HepG2 (cell line): ENCODE measurements around the gene AGGF1. TPM values are rescaled to one million over a fixed set of nuclear protein-coding genes. Genes with fewer than 3 reads are reported as not detected.

ENCODE experiments used
- ATAC-seq: fragments of 200-7000 bp; cut with Tn5 transposase; 3 replicates; pipeline ENCODE4 v1.9.1; 2020; ENCODE audit warnings: mild to moderate bottlenecking, moderate library complexity
- BruUV-seq: library from RNA; stranded (reverse); fragments of 400-500 nt; replicated peaks from 2 replicates; lab custom pipeline; 2021; lab: Mats Ljungman, UMichigan
- CTCF ChIA-PET: fragments of 300-600 bp; formaldehyde crosslinking; extraction: SDS; loops from one replicate; lab custom pipeline; 2021; ENCODE audit warnings: low total read pairs, inconsistent platforms, low intra/inter-chr PET ratio; lab: Yijun Ruan, JAX
- POLR2A ChIA-PET: fragments of 350-600 bp; sonication (Branson Sonifier 250); formaldehyde crosslinking; loops from one replicate; lab custom pipeline; 2020; ENCODE audit warnings: antibody characterized with exemption, inconsistent platforms; lab: Yijun Ruan, JAX
- DNase-seq: peaks from one replicate; pipeline ENCODE4 v3.0.0-alpha.2; 2015; ENCODE audit warnings: low spot score
- FAIRE-seq: peaks from 3 replicates; lab custom pipeline; 2011; peaks lifted over from hg19 to GRCh38; lab: Jason Lieb, UNC
- H2AFZ ChIP-seq: one replicate; pipeline ENCODE4 v1.6.1; 2011; ENCODE audit warnings: low read length, inconsistent platforms
- H3K27ac ChIP-seq: fragments of 300-600 bp; 3 replicates; pipeline ENCODE4 v1.8.0; 2011; ENCODE audit warnings: mixed run types, mild to moderate bottlenecking, mixed read lengths, low read length, inconsistent platforms; ENCODE audit not compliant: insufficient read depth; ENCODE audit errors: extremely low read length
- H3K27me3 ChIP-seq, 2 experiments: fragments of 200-600 bp in 1 of 2; 2 replicates in 1 of 2; 3 replicates in 1 of 2; pipeline versions ENCODE4 v1.6.0 to v1.8.0; 2011; ENCODE audit warnings: low read length in 2 of 2, mild to moderate bottlenecking in 2 of 2, moderate library complexity in 2 of 2, inconsistent platforms in 1 of 2; ENCODE audit not compliant: insufficient read depth in 2 of 2, control insufficient read depth in 1 of 2
- H3K36me3 ChIP-seq, 2 experiments: fragments of 200-600 bp in 1 of 2; replicated peaks in 1 of 2; 2 replicates in 1 of 2; 3 replicates in 1 of 2; pipeline versions ENCODE4 v1.5.1 to v1.8.0; 2011; ENCODE audit warnings: low read length in 2 of 2, inconsistent platforms in 1 of 2; ENCODE audit not compliant: insufficient read depth in 2 of 2, control insufficient read depth in 1 of 2
- H3K4me1 ChIP-seq: 2 replicates; pipeline ENCODE4 v1.5.1; 2012; ENCODE audit warnings: low read length, inconsistent platforms; ENCODE audit not compliant: insufficient read depth
- H3K4me2 ChIP-seq: 2 replicates; pipeline ENCODE4 v1.6.0; 2011; ENCODE audit warnings: low read depth, low read length, inconsistent platforms
- H3K4me3 ChIP-seq, 3 experiments: fragments of 200-600 bp in 1 of 3; sonication (generic), shearing (Covaris generic) in 1 of 3; replicated peaks in 1 of 3; 2 replicates each; pipeline ENCODE4 v1.5.1; 2011 to 2016; ENCODE audit warnings: low read length in 3 of 3, inconsistent platforms in 2 of 3, low read depth in 2 of 3, mild to moderate bottlenecking in 2 of 3, control low read depth in 1 of 3, mixed read lengths in 1 of 3; ENCODE audit not compliant: insufficient read depth in 1 of 3
- H3K79me2 ChIP-seq: one replicate; pipeline ENCODE4 v1.6.1; 2011; ENCODE audit warnings: low read length, inconsistent platforms; ENCODE audit not compliant: insufficient read depth
- H3K9ac ChIP-seq: 2 replicates; pipeline ENCODE4 v1.6.0; 2011; ENCODE audit warnings: mild to moderate bottlenecking, low read depth, low read length, inconsistent platforms; ENCODE audit not compliant: insufficient read depth
- H3K9me3 ChIP-seq: 2 replicates; pipeline ENCODE4 v1.5.1; 2012; ENCODE audit warnings: mild to moderate bottlenecking, low read length
- H4K20me1 ChIP-seq: 2 replicates; pipeline ENCODE4 v1.6.0; 2011; ENCODE audit warnings: inconsistent platforms, mild to moderate bottlenecking, low read length, moderate library complexity; ENCODE audit not compliant: insufficient read depth
- ASH2L ChIP-seq: fragments of 300-600, 200-600 bp; sonication (generic); IDR thresholded peaks from 2 replicates; pipeline ENCODE4 v1.7.0; 2017; ENCODE audit warnings: low read depth, mild to moderate bottlenecking, moderate library complexity, mixed read lengths, low read length; ENCODE audit not compliant: insufficient read length
- CBX5 ChIP-seq: sonication (generic); formaldehyde crosslinking; IDR thresholded peaks from 2 replicates; pipeline ENCODE4 v1.4.0; 2020; ENCODE audit warnings: missing genetic modification reagents, borderline replicate concordance
- PAX8 ChIP-seq: sonication (generic); formaldehyde crosslinking; IDR thresholded peaks from 2 replicates; pipeline ENCODE4 v1.8.0; 2022; ENCODE audit warnings: mild to moderate bottlenecking, missing genetic modification reagents, borderline replicate concordance
- PRDM4 ChIP-seq: sonication (generic); formaldehyde crosslinking; IDR thresholded peaks from 2 replicates; pipeline ENCODE4 v1.9.0; 2021; ENCODE audit warnings: missing genetic modification reagents, borderline replicate concordance
- RNF2 ChIP-seq: fragments of 450-650 bp; conservative IDR thresholded peaks from 2 replicates; pipeline ENCODE4 v1.6.1; 2016; ENCODE audit warnings: low read depth
- ZNF234 ChIP-seq: sonication (generic); formaldehyde crosslinking; conservative IDR thresholded peaks from 2 replicates; pipeline ENCODE4 v1.5.1; 2020; ENCODE audit warnings: mild to moderate bottlenecking, missing genetic modification reagents
- ZNF513 ChIP-seq: sonication (generic); formaldehyde crosslinking; conservative IDR thresholded peaks from 2 replicates; pipeline ENCODE4 v1.5.0; 2020; ENCODE audit warnings: missing genetic modification reagents
- ZNF616 ChIP-seq: sonication (generic); formaldehyde crosslinking; IDR thresholded peaks from 2 replicates; pipeline ENCODE4 v1.5.0; 2020; ENCODE audit warnings: low read depth, mild to moderate bottlenecking, missing genetic modification reagents
- ZNF629 ChIP-seq: sonication (generic); formaldehyde crosslinking; conservative IDR thresholded peaks from 2 replicates; pipeline ENCODE4 v1.5.0; 2020; ENCODE audit warnings: missing genetic modification reagents
- ZNF704 ChIP-seq: sonication (generic); formaldehyde crosslinking; IDR thresholded peaks from 2 replicates; pipeline ENCODE4 v1.8.1; 2023; ENCODE audit warnings: mild to moderate bottlenecking, inconsistent platforms, moderate library complexity, missing genetic modification reagents, borderline replicate concordance
- ZNF746 ChIP-seq: sonication (generic); formaldehyde crosslinking; IDR thresholded peaks from 2 replicates; pipeline ENCODE4 v1.8.0; 2022; ENCODE audit warnings: mild to moderate bottlenecking, missing genetic modification reagents
- ZSCAN20 ChIP-seq: sonication (generic); formaldehyde crosslinking; IDR thresholded peaks from 2 replicates; pipeline ENCODE4 v1.4.0; 2020; ENCODE audit warnings: missing genetic modification reagents, mild to moderate bottlenecking, borderline replicate concordance
- WGBS: methylation state at CpG from one replicate; pipeline ENCODE4 v1.1.6; 2017; ENCODE audit warnings: low lambda C conversion rate; 5-methylcytosine and 5-hydroxymethylcytosine counted together
- in situ Hi-C: cut with HindIII; loops from 2 replicates; pipeline ENCODE4 v1.10.0; 2017; ENCODE audit warnings: low pct_unique_long_range_greater_than_20kb; ENCODE audit not compliant: extremely low pct_ligation_motif_present
- intact Hi-C: fragments of 100-400 bp; cut with micrococcal nuclease; formaldehyde crosslinking; loops from one replicate; pipeline ENCODE4 v1.10.0; 2022; ENCODE audit not compliant: unreplicated experiment
- polyA plus RNA-seq, 8 experiments: library from polyadenylated mRNA; depleted of rRNA in 3 of 8; stranded (reverse) in 7 of 8; unstranded in 1 of 8; fragments of >200 nt; fragmentation: Illumina TruSeq in 4 of 8; extraction: Trizol in 4 of 8; gene quantifications; 2 replicates each; pipeline versions ENCODE4 v1.2.1 to v1.2.3, GENCODE V29; 2011 to 2016; ENCODE audit warnings: low read depth in 4 of 8, missing spikeins in 1 of 8, mixed read lengths in 1 of 8; ENCODE audit not compliant: insufficient read depth in 1 of 8
- total RNA-seq, 5 experiments: library from RNA; depleted of rRNA; stranded (reverse); fragments of >200 nt; fragmentation: Illumina TruSeq; extraction: Trizol; gene quantifications; 2 replicates each; pipeline ENCODE4 v1.2.3, GENCODE V29; 2016; ENCODE audit warnings: low read depth in 1 of 5

Gene AGGF1
- total and polyA plus RNA-seq, 2 of the 13 experiments (the other 11 are each of a cell fraction or from before 2014, with no cell fraction given), result 12.9 to 15.5 TPM

- TF ChIP-seq ZNF513 (CRISPR knock-in tag) (no peak), CBX5 (CRISPR knock-in tag) (no peak), ZNF629 (CRISPR knock-in tag) (no peak)
Observed at GRCh38 chr5:77065256-77065655, 35.1 kb downstream of the AGGF1 start (continued).

GRCh38 chr5:77066184-77066583, 36.0 kb downstream of the AGGF1 start:
- TF ChIP-seq ZNF234 (CRISPR knock-in tag) (no peak), ZNF704 (CRISPR knock-in tag) (no peak), ASH2L (no peak), PAX8 (CRISPR knock-in tag) (no peak), PRDM4 (CRISPR knock-in tag) (no peak), RNF2 (no peak), ZNF616 (CRISPR knock-in tag) (no peak), ZNF746 (CRISPR knock-in tag) (no peak), ZSCAN20 (CRISPR knock-in tag) (no peak)
- POLR2A ChIA-PET, result no interaction called here
- 100% methylated on average over 1 of the region's 1 CpG for WGBS

More at GRCh38 chr5:77066184-77066583, 36.0 kb downstream of the AGGF1 start:
- no TSS peak for BruUV-seq
- intact Hi-C loops, result no loop called here
- Histone ChIP-seq H3K27ac (no peak overlapping the region), H4K20me1 (no peaks in the 10 kb centered on the region), H3K4me3 (no peak overlapping the region), H3K36me3 (peaks cover 1 to 22% of the 10 kb centered on the region in 2 experiments), H3K9ac (no peak overlapping the region), H3K4me1 (no peaks in the 10 kb centered on the region), H3K9me3 (no peaks in the 10 kb centered on the region), H3K4me2 (no peak overlapping the region), H3K79me2 (no peaks in the 10 kb centered on the region), H2AFZ (no peak overlapping the region), H3K27me3 (no peaks in the 10 kb centered on the region)
- FAIRE-seq (no peak), DNase-seq (no peak), ATAC-seq (no peak)
- in situ Hi-C loops, result no loop called here
- CTCF ChIA-PET, result no interaction called here
